Spleen (tissue), 11 donors: Measurements from ENCODE around the gene YPEL2. TPM values are rescaled to one million over a fixed set of nuclear protein-coding genes. Genes with fewer than 3 reads are reported as not detected.

ENCODE experiments used
- DNase-seq: peaks from one replicate; pipeline ENCODE4 v3.0.0-alpha.2; 2020
- H3K27ac ChIP-seq, 8 donors: fragments of 200-600 bp; sonication (generic) in 7 of 8; 1 replicate in 4 of 8; 2 replicates in 4 of 8; pipeline versions ENCODE4 v1.5.0 to v1.8.0; 2016 to 2021; ENCODE audit warnings: inconsistent platforms in 4 of 8, mild to moderate bottlenecking in 4 of 8, moderate library complexity in 1 of 8
- H3K27me3 ChIP-seq, 7 donors: fragments of 200-600 bp; sonication (generic) in 6 of 7; replicated peaks in 1 of 7; 1 replicate in 4 of 7; 2 replicates in 3 of 7; pipeline versions ENCODE4 v1.5.0 to v1.8.0; 2016 to 2021; ENCODE audit warnings: inconsistent platforms in 3 of 7, mild to moderate bottlenecking in 1 of 7
- H3K36me3 ChIP-seq, 6 donors: fragments of 200-600 bp; sonication (generic) in 5 of 6; 1 replicate in 4 of 6; 2 replicates in 2 of 6; pipeline versions ENCODE4 v1.5.0 to v1.8.0; 2016 to 2021; ENCODE audit warnings: inconsistent platforms in 2 of 6
- H3K4me1 ChIP-seq, 6 donors: fragments of 200-600 bp; sonication (generic) in 5 of 6; 1 replicate in 3 of 6; 2 replicates in 3 of 6; pipeline versions ENCODE4 v1.5.0 to v1.8.0; 2016 to 2021; ENCODE audit warnings: inconsistent platforms in 3 of 6
- H3K4me3 ChIP-seq, 8 donors: fragments of 200-600 bp; sonication (generic) in 7 of 8; 1 replicate in 4 of 8; 2 replicates in 4 of 8; pipeline versions ENCODE4 v1.5.0 to v1.8.0; 2016 to 2021; ENCODE audit warnings: inconsistent platforms in 4 of 8, mild to moderate bottlenecking in 4 of 8, moderate library complexity in 2 of 8
- H3K9me3 ChIP-seq, 8 donors: fragments of 200-600 bp; sonication (generic) in 7 of 8; 1 replicate in 4 of 8; 2 replicates in 4 of 8; pipeline versions ENCODE4 v1.5.0 to v1.8.0; 2016 to 2021; ENCODE audit warnings: inconsistent platforms in 4 of 8
- CTCF ChIP-seq, 11 experiments: fragments of 200-600 bp in 7 of 11; fragments of 450-650 bp in 4 of 11; sonication (generic) in 4 of 11; IDR thresholded peaks in 8 of 11; conservative IDR thresholded peaks in 3 of 11; 1 replicate in 7 of 11; 2 replicates in 4 of 11; pipeline versions ENCODE4 v1.4.0 to v1.8.0; 2016 to 2021; ENCODE audit warnings: antibody characterized with exemption in 11 of 11, inconsistent platforms in 4 of 11, mild to moderate bottlenecking in 1 of 11
- POLR2A ChIP-seq, 3 donors: fragments of 450-650 bp; IDR thresholded peaks; one replicate each; pipeline ENCODE4 v1.5.1; 2017; ENCODE audit warnings: antibody characterized with exemption in 3 of 3, mild to moderate bottlenecking in 1 of 3
- POLR2AphosphoS5 ChIP-seq, 3 donors: sonication (generic); formaldehyde crosslinking; IDR thresholded peaks; one replicate each; pipeline ENCODE4 v1.5.1; 2017; ENCODE audit warnings: antibody characterized with exemption in 3 of 3
- WGBS, 5 donors: extraction: QIAGEN DNeasy Blood & Tissue Kit in 3 of 5; methylation state at CpG; one replicate each; pipeline versions ENCODE4 v1.1.5 to v1.1.7; 2013 to 2018; 5-methylcytosine and 5-hydroxymethylcytosine counted together
- intact Hi-C: fragments of 100-400 bp; cut with DNase I; formaldehyde crosslinking; loops from one replicate; pipeline ENCODE4 v1.15.0; 2023; ENCODE audit warnings: low total_unique reads
- polyA plus RNA-seq, 3 donors: library from polyadenylated mRNA; stranded (reverse); fragments of 200-250 nt; gene quantifications; one replicate each; pipeline ENCODE4 v1.2.1, GENCODE V29; 2013
- total RNA-seq, 7 donors: library from RNA; depleted of rRNA in 3 of 7; stranded (reverse); fragments of >200 nt in 3 of 7; fragmentation: NEBNext Ultra II Directional in 4 of 7; extraction: Animal tissue kit (Norgen Biotek cat#: 25700) in 4 of 7; gene quantifications; one replicate each; pipeline versions ENCODE4 v1.1.0 to v1.2.1, GENCODE V29; 2016 to 2021
- donor health status: healthy with polysubstance abuse.
- donor health status: DM: no; HTN: no; CAD: no; lungs with moderate emphysema.
- donor health status: DM: no; HTN: no; CAD: no.
- donor health status: Bipolar disorder and iron deficiency.
- donor health status: healthy.
- donor health status: DM: no; HTN: no; CAD: no.
- donor health status: DM: yes; HTN: yes; CAD: no.

YPEL2 gene
- total and polyA plus RNA-seq, 10 donors = 6.7 to 45.6 (median 30.5) TPM

DNA sequence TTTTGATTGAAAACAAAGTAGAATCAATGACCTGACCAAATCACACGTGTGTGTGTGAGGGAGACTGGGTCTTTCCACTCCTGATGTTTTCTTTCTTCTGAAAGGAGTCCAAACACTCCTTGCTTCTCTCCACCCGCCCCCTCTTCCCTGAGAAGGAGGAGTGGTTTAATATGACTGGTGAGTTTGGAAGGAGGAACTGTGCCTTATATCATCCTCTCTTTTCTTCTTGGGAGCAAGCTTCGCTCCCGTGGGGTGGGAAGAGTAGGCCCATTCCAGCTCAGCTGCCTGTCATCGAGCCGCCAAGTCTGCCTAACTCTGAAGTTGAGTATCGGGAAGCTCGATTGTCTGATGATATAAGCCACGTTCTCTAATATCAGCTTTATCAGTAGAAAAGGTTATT is 96.5 kb downstream of the YPEL2 start:
- no peak for DNase-seq
- WGBS, 5 donors = 76 to 85% (median 79%) methylated on average over 9 of the region's 9 CpGs
- H3K4me1 ChIP-seq = peaks cover 10 to 64% (median 34%) of the 10 kb centered on the region in 6 donors
- H3K9me3 ChIP-seq = peaks cover 0 to 8% (median 2%) of the 10 kb centered on the region in 8 donors
- H3K36me3 ChIP-seq = no peaks in the 10 kb centered on the region
- H3K4me3 ChIP-seq = no peak overlapping the region
- TF ChIP-seq POLR2A (IDR thresholded peaks at IDR 0.05) (no peak), CTCF (IDR thresholded peaks at IDR 0.05 in 8 of 11, conservative IDR thresholded peaks at IDR 0.05 in 3 of 11) (no peak), POLR2AphosphoS5 (IDR thresholded peaks at IDR 0.05) (no peak)
- no peaks in the 10 kb centered on the region for H3K27me3 ChIP-seq
- peak overlapping the region in 7 of 8 donors; percentile 61 to 72 (median 70) for H3K27ac ChIP-seq
- intact Hi-C loops = no loop called here

GRCh38 chr17:59428916-59429485 is 97.5 kb downstream of the YPEL2 start:
- Histone ChIP-seq H3K27ac (no peak overlapping the region), H3K36me3 (no peaks in the 10 kb centered on the region), H3K9me3 (peaks cover 0 to 12% (median 2%) of the 10 kb centered on the region in 8 donors), H3K4me3 (no peak overlapping the region), H3K4me1 (peaks cover 5 to 61% (median 33%) of the 10 kb centered on the region in 6 donors), H3K27me3 (no peaks in the 10 kb centered on the region)
- no peak for DNase-seq
- TF ChIP-seq POLR2AphosphoS5 (IDR thresholded peaks at IDR 0.05) (no peak), POLR2A (IDR thresholded peaks at IDR 0.05) (no peak), CTCF (IDR thresholded peaks at IDR 0.05 in 8 of 11, conservative IDR thresholded peaks at IDR 0.05 in 3 of 11) (no peak)
- 86 to 93% (median 91%) methylated on average over 6 of the region's 6 CpGs for WGBS, 5 donors
- intact Hi-C loops = no loop called here

GRCh38 chr17:59431601-59432000 is 100.1 kb downstream of the YPEL2 start:
- H3K9me3 ChIP-seq = peaks cover 0 to 12% (median 2%) of the 10 kb centered on the region in 8 donors
- no peak for TF ChIP-seq CTCF (IDR thresholded peaks at IDR 0.05 in 8 of 11, conservative IDR thresholded peaks at IDR 0.05 in 3 of 11)
- TF ChIP-seq POLR2AphosphoS5 (IDR thresholded peaks at IDR 0.05) = no peak
- no peak for TF ChIP-seq POLR2A (IDR thresholded peaks at IDR 0.05)
- H3K36me3 ChIP-seq = no peaks in the 10 kb centered on the region
- H3K4me3 ChIP-seq = no peak overlapping the region
- intact Hi-C loops = loop anchor here (10.0 kb wide), 1 partner anchor 57 kb away; no protein-coding TSS in a partner anchor
- H3K27me3 ChIP-seq = no peaks in the 10 kb centered on the region
- DNase-seq = no peak
- H3K27ac ChIP-seq = peak overlapping the region in 1 of 8 donors; percentile 6
- peaks cover under 1 to 57% (median 23%) of the 10 kb centered on the region in 6 donors for H3K4me1 ChIP-seq

DNA sequence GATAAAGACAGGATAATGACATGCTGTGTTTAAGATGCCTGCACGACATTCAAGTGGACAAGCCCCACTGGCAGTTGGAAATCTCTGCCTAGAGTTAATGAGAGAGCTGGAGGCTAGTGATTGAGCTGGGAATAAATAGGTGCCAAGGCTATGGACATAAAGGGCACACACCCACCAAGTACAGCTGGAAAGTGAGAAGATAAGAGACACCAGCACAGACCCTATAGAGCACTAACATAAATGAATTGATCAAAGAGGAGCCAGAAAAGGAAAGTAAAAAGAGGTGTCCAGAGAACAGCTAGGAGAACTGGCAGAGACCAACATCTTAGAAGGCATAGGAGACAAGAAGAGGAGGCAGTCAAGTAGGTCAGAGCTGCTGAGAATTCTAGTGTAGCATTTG is 101.2 kb downstream of the YPEL2 start:
- peak overlapping the region in 4 of 8 donors; percentile 23 to 57 (median 49) for H3K27ac ChIP-seq
- peaks cover 0 to 57% (median 23%) of the 10 kb centered on the region in 6 donors for H3K4me1 ChIP-seq
- no peaks in the 10 kb centered on the region for H3K36me3 ChIP-seq
- no peak for TF ChIP-seq POLR2AphosphoS5 (IDR thresholded peaks at IDR 0.05)
- TF ChIP-seq POLR2A (IDR thresholded peaks at IDR 0.05) = no peak
- no peak for TF ChIP-seq CTCF (IDR thresholded peaks at IDR 0.05 in 8 of 11, conservative IDR thresholded peaks at IDR 0.05 in 3 of 11)
- WGBS, 5 donors = 68 to 87% (median 78%) methylated on average over 1 of the region's 1 CpG
- H3K4me3 ChIP-seq = no peak overlapping the region
- intact Hi-C loops = loop anchor here (10.0 kb wide), 1 partner anchor 58 kb away; no protein-coding TSS in a partner anchor
- peaks cover 0 to 12% (median 2%) of the 10 kb centered on the region in 8 donors for H3K9me3 ChIP-seq
- DNase-seq = no peak
- H3K27me3 ChIP-seq = no peaks in the 10 kb centered on the region
